Hippocampal formation (tissue), 2 donors: Measurements from ENCODE around the gene SPATA32.
A peak's percentile ranks its signal among the peaks of the same experiment; 100 is the strongest.

Experiments used
- DNase-seq, 2 donors: peaks; one replicate each; lab custom pipeline; 2025; lab: John Stamatoyannopoulos, UW

SPATA32 gene

DNA sequence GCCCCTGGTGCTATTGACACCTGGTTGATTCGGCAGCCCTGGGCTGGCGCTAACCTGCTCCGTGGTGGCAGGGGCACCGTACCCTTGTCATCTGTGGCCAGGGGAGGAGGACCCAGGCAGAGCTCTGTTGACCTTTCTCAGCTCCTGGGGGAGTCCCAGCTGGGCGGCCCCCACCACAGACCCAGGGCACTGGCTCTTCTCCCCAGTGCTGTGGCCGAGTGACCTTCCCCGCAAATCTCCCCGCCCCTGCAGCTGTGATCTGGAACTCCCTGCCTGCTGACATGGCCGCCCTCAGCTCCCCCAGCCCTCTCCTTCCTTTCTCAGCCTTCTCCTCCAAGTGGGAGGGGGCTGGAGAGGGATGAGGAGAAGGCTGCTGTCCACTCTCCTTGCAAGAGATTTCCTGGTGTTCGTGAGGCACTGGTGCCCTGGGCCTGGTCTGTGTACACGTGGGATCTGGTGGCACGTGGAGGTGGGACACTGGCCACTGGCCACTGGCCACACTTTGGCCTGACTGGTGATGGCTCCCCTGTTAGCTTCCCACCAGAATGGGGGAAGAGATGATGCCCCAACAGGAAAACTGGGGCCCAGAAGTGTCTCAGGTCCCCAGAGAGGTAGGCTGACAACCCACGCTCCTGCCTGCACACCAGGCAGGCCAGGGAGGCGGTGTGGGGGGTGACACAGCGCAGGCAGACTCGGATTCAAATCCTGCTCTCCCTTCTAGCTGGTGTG is 32.0 kb downstream of the SPATA32 start:
- no peak for DNase-seq

DNA sequence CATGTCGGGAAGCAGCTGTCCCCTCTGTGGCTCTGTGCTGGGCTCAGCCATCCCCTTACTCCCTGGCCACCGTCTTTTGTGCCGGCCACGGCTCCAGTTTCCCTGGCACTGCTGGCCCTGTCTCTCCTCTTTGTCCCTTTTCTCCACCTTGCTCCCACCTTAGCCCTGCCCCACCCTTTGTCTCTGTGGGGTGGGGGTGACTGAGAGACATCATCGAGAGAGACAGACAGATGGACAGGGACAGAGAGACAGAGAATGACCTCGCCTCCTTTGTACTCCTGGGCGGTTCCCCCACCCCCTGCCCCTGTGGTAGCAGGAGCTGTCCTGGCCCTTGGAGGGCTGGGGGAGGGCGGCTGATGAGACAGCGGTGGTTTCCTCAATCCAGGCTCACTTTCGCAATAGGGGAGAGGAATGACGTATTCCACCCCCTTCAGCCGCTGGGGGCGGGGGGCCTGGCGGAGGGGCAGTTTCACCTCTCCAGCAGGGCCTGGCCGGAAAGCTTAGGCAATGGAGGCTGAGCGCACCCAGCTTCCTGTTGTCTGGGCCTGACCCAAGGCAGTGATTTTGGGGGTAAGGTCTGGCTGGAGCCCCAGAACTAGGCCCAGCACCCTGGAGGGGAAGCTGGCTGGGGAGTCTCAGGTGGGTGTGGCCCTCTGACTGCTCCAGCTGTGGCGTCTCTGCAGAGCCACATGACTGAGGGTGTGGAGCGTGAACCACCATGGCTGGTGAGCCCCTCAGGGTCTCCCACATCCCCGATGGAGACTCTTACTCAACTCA is 32.9 kb downstream of the SPATA32 start:
- peak in 1 of 2 donors; percentile 56 for DNase-seq

DNA sequence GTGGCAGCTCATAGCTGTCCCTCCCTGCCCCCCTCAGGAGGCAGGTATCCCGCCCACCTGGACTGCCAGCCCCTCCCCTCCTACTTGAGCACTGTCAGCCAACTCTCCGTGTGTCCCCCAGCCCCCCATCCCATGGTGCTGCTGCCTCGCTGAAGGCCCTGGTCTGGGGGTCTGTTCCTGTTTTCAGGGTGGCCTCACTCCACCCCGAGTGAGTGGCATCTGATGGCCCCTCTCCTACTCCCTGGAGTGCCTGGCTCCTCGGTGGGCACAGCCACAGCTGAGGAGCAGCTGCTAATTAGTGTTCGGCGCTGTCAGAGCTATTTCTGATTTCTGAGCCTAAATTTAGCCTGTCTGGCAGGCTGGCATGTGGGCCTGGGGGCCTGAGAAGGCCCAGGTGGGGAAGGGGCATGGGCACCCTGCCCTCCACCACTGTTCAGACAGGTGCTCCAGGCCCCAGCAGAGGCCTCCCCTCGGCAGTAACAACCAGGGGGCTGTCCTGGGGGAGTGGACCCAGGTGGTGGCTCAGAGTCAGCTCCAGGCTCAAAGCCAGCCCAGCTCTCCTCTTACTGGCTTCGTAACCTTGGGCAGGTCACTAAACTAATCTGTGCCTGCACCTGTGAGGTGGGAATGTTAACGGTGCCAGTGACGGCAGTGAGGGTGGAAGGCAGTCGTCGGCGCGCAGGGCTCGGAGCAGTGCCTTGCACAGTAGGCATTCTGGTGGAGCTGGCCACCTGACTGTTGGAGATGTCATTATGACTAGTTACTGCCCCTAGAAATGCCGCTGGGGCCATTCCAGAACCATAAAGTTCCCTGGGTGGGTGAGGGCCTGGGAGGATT is 33.8 kb downstream of the SPATA32 start:
- no peak for DNase-seq

DNA sequence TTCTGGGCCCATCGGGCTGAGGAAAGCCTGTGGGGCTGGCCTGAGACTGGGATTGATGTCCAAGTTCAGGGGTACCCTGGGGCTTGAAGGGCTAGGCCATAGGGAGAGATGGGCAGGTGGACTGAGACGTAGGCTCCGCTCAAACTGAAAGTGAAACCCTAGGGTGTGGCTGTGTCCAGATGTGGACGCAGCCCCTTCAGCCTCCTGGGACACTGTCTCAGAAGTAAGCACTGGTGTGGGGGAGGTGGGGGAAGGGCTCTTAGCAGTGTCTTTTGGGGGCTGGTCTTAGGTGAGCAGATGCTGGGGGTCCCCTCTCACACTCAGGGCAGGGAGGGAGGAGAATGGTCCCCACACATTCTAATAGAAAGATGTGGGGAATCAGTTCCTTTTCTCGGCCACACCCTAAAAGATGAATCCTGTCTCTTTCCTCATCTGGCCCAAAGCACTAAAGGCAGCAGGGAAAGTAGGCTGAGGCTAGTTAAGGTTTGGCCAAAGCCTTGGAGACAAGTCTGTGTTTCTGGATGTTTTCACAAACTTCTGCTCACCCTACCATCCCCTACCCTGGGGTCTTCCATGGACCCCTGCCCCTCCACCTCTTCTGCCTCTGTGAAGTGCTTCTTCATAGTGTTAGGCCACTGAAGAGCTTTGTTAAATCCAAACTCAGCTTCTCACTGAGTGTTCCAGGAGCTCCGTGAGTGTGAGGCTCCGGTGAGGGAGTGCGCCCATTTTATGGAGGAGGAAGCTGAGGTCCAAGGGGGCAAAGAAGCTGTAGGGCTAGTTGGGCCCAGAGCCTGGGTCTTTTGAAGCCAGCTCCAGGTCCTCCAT is 34.6 kb downstream of the SPATA32 start:
- DNase-seq, result no peak

GRCh38 chr17:45226576-45226975 is 35.3 kb downstream of the SPATA32 start:
- no peak for DNase-seq

- DNase-seq, result peak in 1 of 2 donors; percentile 29
These were observed 35.8 kb downstream of the SPATA32 start for GRCh38 chr17:45225964-45226530.

GRCh38 chr17:45225051-45225700 is 36.7 kb downstream of the SPATA32 start:
- DNase-seq, result no peak

GRCh38 chr17:45224671-45225050 is 37.2 kb downstream of the SPATA32 start:
- no peak for DNase-seq

GRCh38 chr17:45223539-45224528 is 38.1 kb downstream of the SPATA32 start:
- DNase-seq, result no peak

GRCh38 chr17:45222996-45223538 is 38.8 kb downstream of the SPATA32 start:
- no peak for DNase-seq

DNA sequence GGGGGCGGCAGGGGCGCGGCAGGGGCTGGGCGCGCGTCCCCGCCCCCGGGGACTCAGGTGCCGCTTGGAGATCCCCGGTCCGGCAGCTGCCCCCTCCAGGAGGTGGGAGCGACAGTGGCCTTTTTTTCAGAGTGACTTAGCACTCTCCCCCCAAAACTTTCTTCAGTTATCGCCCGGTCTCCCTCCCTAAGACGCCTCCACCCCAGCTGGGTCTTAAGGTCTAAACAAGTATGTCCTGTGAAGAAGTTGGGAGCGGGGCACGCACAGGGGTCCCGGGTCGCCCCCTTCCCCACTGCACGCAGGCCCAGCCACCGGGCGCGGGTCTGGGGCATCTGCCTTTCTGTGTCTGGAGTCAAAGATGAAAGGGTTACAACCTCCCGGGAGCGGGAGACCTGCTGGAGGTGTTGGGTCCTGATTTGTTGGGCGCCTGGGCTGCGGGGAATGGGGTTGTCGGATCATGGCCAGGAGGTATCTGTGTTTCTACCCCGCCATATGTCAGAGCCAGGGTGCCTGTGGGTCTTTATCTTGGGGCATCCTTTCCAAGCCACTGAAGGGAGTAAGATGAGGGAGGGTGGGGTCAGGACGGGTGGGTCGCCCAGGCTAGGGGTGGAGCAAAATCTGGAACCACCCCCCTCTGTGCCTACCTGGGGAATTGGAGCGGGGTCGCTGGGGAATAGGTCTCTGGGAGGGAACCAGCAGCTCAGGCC is 39.5 kb downstream of the SPATA32 start:
- no peak for DNase-seq

DNA sequence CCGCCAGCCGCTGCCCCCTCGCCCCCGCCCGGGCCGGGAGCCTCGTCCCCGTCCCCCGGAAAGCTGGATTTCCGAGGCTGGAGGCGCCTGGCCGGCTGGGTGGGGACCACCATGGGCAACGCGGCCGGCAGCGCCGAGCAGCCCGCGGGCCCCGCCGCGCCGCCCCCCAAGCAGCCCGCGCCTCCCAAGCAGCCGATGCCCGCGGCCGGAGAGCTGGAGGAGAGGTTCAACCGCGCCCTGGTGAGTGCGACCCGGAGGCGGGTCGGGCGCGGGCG is 39.9 kb downstream of the SPATA32 start:
- no peak for DNase-seq

DNA sequence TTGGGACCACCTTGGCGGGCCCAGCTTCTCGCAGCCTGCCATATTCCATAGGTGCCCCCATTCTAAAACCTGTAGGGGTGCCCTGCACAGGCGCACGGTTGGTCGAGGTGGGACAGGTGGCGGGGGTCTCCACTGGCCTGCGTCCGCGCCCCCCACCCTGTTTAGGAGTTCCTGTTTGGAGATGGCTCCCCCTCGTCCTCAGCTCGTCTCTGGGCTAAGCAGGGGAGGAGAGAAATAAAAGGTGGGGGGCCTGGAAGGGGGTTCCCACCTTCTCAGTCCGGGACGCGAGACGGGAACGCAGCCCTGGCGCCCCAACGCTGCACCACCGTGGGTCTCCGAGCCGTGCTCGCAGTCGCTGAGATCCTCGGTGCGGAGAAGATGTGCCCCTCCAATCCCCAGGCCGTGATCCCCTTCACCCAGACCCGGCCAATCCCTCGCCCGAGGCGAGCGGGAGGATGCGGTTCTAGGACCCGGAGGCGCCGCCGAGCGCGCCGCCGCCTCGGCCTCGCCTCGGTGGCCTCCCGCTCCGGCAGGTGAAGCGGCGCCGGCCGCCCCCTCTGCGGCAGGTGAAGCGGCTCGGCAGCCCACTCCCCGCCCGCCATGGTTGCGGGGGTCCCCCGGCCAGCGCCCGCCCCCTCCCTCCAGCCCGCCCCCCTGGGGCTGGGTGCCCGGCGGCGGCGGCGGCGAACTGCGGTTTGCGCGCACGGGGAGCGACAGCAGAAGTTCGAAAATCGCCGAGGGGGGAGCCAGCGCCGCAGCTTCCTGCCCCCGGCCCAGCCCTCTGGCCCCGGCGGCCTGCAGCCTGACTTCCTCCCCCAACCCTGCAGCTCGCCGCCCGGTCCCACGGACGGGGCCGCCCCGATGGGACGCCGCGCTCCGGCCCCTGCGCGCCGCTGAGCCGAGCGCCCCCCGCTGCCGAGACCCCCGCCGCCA is 40.5 kb downstream of the SPATA32 start, which contains the start of gene FMNL1:
Gene FMNL1 (plus strand): TSS at position 805 of the 933 bp plus-strand sequence. CDS start 240 bp downstream, outside the sequence.
- no peak for DNase-seq

DNA sequence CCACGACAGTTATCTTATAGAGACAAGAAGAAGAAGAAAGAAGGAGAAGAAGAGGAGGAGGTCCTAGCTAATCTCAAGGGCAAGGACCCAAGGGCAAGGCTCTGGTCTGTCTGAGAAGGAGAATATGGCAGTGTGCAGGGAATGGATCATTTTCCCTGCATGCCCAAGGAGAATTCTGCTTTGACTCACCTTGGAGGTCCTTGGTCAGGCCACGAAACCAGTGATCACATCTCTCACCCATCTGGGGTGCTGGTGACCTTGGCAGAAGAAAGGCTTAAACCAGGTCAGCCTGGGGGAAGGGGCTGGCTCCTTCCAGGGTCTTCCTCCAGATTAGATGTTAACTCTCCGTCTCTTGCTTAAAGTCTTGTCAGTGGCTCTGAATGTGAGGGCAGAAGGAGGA is 41.8 kb downstream of the SPATA32 start:
- DNase-seq, result no peak

- DNase-seq, result peak; percentile 64
These were observed 42.8 kb downstream of the SPATA32 start for GRCh38 chr17:45218895-45219661.
